Activated CD8-positive, alpha-beta memory T cell treated with anti-CD3 and anti-CD28 coated beads, Interleukin-2, amount 10 ng/mL, durations not matched to agents 7 days and 5 days (primary cell): ENCODE results near the gene TAB3. TPM values are rescaled to one million over a fixed set of nuclear protein-coding genes. Genes with fewer than 3 reads are reported as not detected.

Source experiments
- total RNA-seq, 2 experiments: library from RNA; stranded (reverse); gene quantifications; one replicate each; pipeline ENCODE4 v1.2.3, GENCODE V29; 2021

TAB3 gene
- total RNA-seq, 2 experiments from 2014 or later: 16.1 to 21.7 TPM

Other genes with a start within 250 kb of the TAB3 start
- gene GK, start 235.8 kb downstream of the TAB3 start, total RNA-seq: 10 to 100 TPM; 19.6 to 30.3 TPM
- gene FTHL17, start 182.8 kb upstream of the TAB3 start, total RNA-seq: not detected